ENCODE results near the gene RUVBL2. TPM values are rescaled to one million over a fixed set of nuclear protein-coding genes. Genes with fewer than 3 reads are reported as not detected.
A peak's percentile ranks its signal among the peaks of the same experiment; 100 is the strongest.

RUVBL2 gene
- 61.2 and 64.2 TPM in 2 replicates for total RNA-seq
- long read RNA-seq, transcript RUVBL2-206 (15 exons, 2,009 nt): major isoform, 204 of 244 reads
- long read RNA-seq, partial matches to known transcripts: 12 of 244 reads
- long read RNA-seq, other reads (novel, unspliced or antisense): 28 of 244 reads

DNA sequence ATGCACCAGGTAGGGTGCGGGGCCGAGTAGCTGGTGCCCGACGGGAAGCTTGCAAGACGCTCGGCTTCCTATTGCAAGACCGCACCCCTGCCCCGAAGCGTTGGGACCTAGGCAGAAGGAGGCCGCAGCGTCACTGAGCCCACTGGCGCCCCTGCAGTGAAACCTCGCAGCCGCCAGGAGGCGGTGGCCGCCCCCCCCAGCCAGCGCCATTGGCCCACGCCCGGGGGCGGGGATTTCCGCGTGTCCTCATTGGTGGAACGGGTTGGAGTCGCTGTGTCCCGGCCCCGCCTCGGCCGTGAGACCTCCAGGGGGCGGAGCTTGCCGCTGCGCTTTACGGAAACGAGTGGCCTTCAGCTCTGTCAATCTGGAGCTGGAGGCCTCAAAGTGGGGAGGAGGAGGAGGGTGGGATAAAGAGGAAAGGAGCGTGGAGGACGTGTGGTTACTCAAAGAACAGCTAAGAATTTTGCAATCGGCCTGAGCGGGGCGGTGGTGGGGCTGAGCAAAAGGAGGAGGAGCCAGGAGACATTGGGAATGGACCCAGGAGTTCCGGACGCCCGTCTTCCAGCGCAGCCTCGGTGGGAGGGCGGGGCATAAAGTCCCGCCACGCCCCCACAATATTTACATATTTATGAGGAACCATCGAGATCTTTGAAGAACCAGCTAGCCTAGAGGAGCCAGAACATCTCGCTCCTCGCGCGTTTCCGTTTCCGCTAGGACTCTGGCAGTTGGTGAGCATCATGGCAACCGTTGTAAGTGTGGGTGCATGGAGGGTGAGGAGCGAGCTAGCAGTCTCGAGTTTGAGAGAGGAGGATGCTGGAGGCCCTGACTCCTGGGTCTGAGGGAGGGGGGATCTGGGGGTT lies at the start of gene RUVBL2, which contains the start of gene GYS1:
RUVBL2 (plus strand) TSS at position 713 of the 860 bp plus-strand sequence; CDS start at position 738, 25 bp downstream.
GYS1 (minus strand) TSS at position 135 of the 860 bp plus-strand sequence. CDS start 197 bp downstream, outside the sequence.
- Mint-ChIP-seq H3K27ac (ENCODE audit: unreplicated experiment) (peak within 1 kb of the TSS; percentile 98), H3K4me3 (ENCODE audit: unreplicated experiment) (peak within 1 kb of the TSS; percentile 94), H3K4me1 (ENCODE audit: unreplicated experiment) (peaks cover 25% of the 10 kb centered on the region), H3K27me3 (ENCODE audit: unreplicated experiment) (no peaks in the 10 kb centered on the region), H3K36me3 (ENCODE audit: unreplicated experiment) (peaks cover 7% of the 10 kb centered on the region), H3K9me3 (ENCODE audit: unreplicated experiment) (no peaks in the 10 kb centered on the region)
- DNase-seq (ENCODE audit: extremely low spot score, unreplicated experiment): peak; percentile 100
- peak; percentile 99 for TF ChIP-seq CTCF (IDR thresholded peaks at IDR 0.05)

DNA sequence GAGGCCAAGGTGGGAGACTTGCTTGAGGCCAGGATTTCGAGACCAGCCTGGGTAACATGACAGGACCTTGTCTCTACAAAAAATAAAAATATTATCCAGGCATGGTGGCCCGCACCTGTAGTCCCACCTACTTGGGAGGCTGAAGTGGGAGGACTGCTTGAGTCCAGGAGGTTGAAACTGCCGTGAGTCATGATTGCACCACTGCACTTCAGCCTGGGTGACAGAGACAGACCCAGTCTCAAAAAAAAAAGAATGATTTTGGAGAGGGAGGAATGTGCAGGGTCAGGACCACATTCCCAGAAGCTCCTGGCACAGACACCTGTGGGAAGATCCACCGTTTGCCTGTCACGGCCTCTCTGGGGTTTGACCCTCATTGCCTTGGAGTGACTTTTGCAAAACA lies 48.3 kb upstream of the RUVBL2 start:
- Mint-ChIP-seq H3K27ac (ENCODE audit: unreplicated experiment) (no peak overlapping the region), H3K4me3 (ENCODE audit: unreplicated experiment) (no peak overlapping the region), H3K27me3 (ENCODE audit: unreplicated experiment) (no peaks in the 10 kb centered on the region), H3K4me1 (ENCODE audit: unreplicated experiment) (peaks cover 8% of the 10 kb centered on the region), H3K36me3 (ENCODE audit: unreplicated experiment) (no peaks in the 10 kb centered on the region), H3K9me3 (ENCODE audit: unreplicated experiment) (no peaks in the 10 kb centered on the region)
- no peak for DNase-seq (ENCODE audit: extremely low spot score, unreplicated experiment)
- no peak for TF ChIP-seq CTCF (IDR thresholded peaks at IDR 0.05)

GRCh38 chr19:48945817-48946216 lies 47.9 kb upstream of the RUVBL2 start:
- no peak for DNase-seq (ENCODE audit: extremely low spot score, unreplicated experiment)
- no peaks in the 10 kb centered on the region for H3K27me3 Mint-ChIP-seq (ENCODE audit: unreplicated experiment)
- no peak overlapping the region for H3K4me3 Mint-ChIP-seq (ENCODE audit: unreplicated experiment)
- peaks cover 8% of the 10 kb centered on the region for H3K4me1 Mint-ChIP-seq (ENCODE audit: unreplicated experiment)
- H3K36me3 Mint-ChIP-seq (ENCODE audit: unreplicated experiment): no peaks in the 10 kb centered on the region
- no peaks in the 10 kb centered on the region for H3K9me3 Mint-ChIP-seq (ENCODE audit: unreplicated experiment)
- TF ChIP-seq CTCF (IDR thresholded peaks at IDR 0.05): no peak
- no peak overlapping the region for H3K27ac Mint-ChIP-seq (ENCODE audit: unreplicated experiment)

- H3K36me3 Mint-ChIP-seq (ENCODE audit: unreplicated experiment): no peaks in the 10 kb centered on the region
- H3K4me1 Mint-ChIP-seq (ENCODE audit: unreplicated experiment): peaks cover 8% of the 10 kb centered on the region
- H3K27ac Mint-ChIP-seq (ENCODE audit: unreplicated experiment): no peak overlapping the region
- no peaks in the 10 kb centered on the region for H3K27me3 Mint-ChIP-seq (ENCODE audit: unreplicated experiment)
- H3K4me3 Mint-ChIP-seq (ENCODE audit: unreplicated experiment): no peak overlapping the region
- H3K9me3 Mint-ChIP-seq (ENCODE audit: unreplicated experiment): no peaks in the 10 kb centered on the region
- DNase-seq (ENCODE audit: extremely low spot score, unreplicated experiment): no peak
- no peak for TF ChIP-seq CTCF (IDR thresholded peaks at IDR 0.05)
Measured at GRCh38 chr19:48946463-48947257, 47.0 kb upstream of the RUVBL2 start.

DNA sequence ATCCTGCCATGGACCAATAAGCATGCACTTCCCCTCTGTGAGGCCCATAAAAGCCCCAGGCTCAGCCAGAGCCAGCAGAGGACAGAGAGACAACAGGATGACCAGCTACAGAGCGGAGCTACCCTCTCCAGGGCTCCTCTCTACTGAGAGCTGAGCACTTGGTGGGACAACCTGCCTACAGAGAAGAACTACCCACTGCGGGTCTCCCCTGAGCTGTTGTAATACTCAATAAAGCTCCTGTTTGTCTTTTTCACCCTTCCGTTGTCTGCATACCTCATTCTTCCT lies 46.5 kb upstream of the RUVBL2 start:
- Mint-ChIP-seq H3K9me3 (ENCODE audit: unreplicated experiment) (no peaks in the 10 kb centered on the region), H3K36me3 (ENCODE audit: unreplicated experiment) (no peaks in the 10 kb centered on the region), H3K4me3 (ENCODE audit: unreplicated experiment) (no peak overlapping the region), H3K4me1 (ENCODE audit: unreplicated experiment) (peaks cover 8% of the 10 kb centered on the region), H3K27ac (ENCODE audit: unreplicated experiment) (no peak overlapping the region), H3K27me3 (ENCODE audit: unreplicated experiment) (no peaks in the 10 kb centered on the region)
- DNase-seq (ENCODE audit: extremely low spot score, unreplicated experiment): no peak
- no peak for TF ChIP-seq CTCF (IDR thresholded peaks at IDR 0.05)
